HEK293 (cell line): ENCODE data around the gene KY.

Source experiments
- CTCF ChIA-PET: fragments of 350-600 bp; formaldehyde crosslinking; extraction: SDS; loops from one replicate; lab custom pipeline; 2021; ENCODE audit warnings: antibody characterized with exemption; lab: Yijun Ruan, JAX
- POLR2A ChIA-PET: fragments of 300-600 bp; formaldehyde crosslinking; extraction: SDS; loops from one replicate; lab custom pipeline; 2020; ENCODE audit warnings: antibody characterized with exemption, inconsistent platforms; lab: Yijun Ruan, JAX
- H3K27ac ChIP-seq: fragments of 200-500 bp; sonication (Bioruptor generic); 2 replicates; pipeline ENCODE4 v1.5.1; 2014; ENCODE audit warnings: low read depth, low read length, control low read depth, inconsistent platforms; ENCODE audit errors: extremely low read depth
- H3K36me3 ChIP-seq, 2 experiments: fragments of 200-500 bp in 1 of 2; sonication (Bioruptor generic) in 1 of 2; 1 replicate in 1 of 2; 2 replicates in 1 of 2; pipeline ENCODE4 v1.5.1; 2014 to 2017; ENCODE audit warnings: inconsistent platforms in 2 of 2, low read length in 2 of 2; ENCODE audit not compliant: control insufficient read depth in 2 of 2, insufficient read depth in 1 of 2
- H3K4me1 ChIP-seq: fragments of 200-500 bp; sonication (Bioruptor generic); 2 replicates; pipeline ENCODE4 v1.5.1; 2014; ENCODE audit warnings: mild to moderate bottlenecking, low read length, inconsistent platforms; ENCODE audit not compliant: control insufficient read depth, insufficient read depth
- H3K4me3 ChIP-seq: 2 replicates; pipeline ENCODE4 v1.5.1; 2011; ENCODE audit warnings: low read depth, mild to moderate bottlenecking, control low read depth, low read length, moderate library complexity
- H3K9me3 ChIP-seq: fragments of 200-500 bp; sonication (Bioruptor generic); 2 replicates; pipeline ENCODE4 v1.5.1; 2014; ENCODE audit warnings: low read depth, low read length, inconsistent platforms; ENCODE audit not compliant: control insufficient read depth, insufficient read depth
- BCL11A ChIP-seq: fragments of 450-650 bp; formaldehyde crosslinking; IDR thresholded peaks from 2 replicates; pipeline ENCODE4 v1.5.1; 2016; ENCODE audit warnings: low read depth, missing biosample characterization, missing genetic modification characterization
- KLF17 ChIP-seq: fragments of 450-650 bp; formaldehyde crosslinking; IDR thresholded peaks from 2 replicates; pipeline ENCODE4 v1.5.1; 2016; ENCODE audit warnings: missing biosample characterization, missing genetic modification characterization
- KLF8 ChIP-seq: fragments of 450-650 bp; formaldehyde crosslinking; IDR thresholded peaks from 2 replicates; pipeline ENCODE4 v1.5.1; 2016; ENCODE audit warnings: missing biosample characterization, missing genetic modification characterization
- OSR2 ChIP-seq: fragments of 450-650 bp; formaldehyde crosslinking; IDR thresholded peaks from 2 replicates; pipeline ENCODE4 v1.5.1; 2016; ENCODE audit warnings: missing biosample characterization, missing genetic modification characterization
- REPIN1 ChIP-seq: fragments of 450-650 bp; formaldehyde crosslinking; IDR thresholded peaks from 2 replicates; pipeline ENCODE4 v1.5.1; 2017; ENCODE audit warnings: missing biosample characterization, missing genetic modification characterization, low read depth
- SP7 ChIP-seq: fragments of 450-650 bp; formaldehyde crosslinking; IDR thresholded peaks from 2 replicates; pipeline ENCODE4 v1.5.1; 2016; ENCODE audit warnings: missing biosample characterization, missing genetic modification characterization
- TCF7L2 ChIP-seq: IDR thresholded peaks from 2 replicates; pipeline ENCODE4 v1.6.1; 2011; ENCODE audit warnings: low read depth, mild to moderate bottlenecking, inconsistent platforms, low read length, moderate library complexity, borderline replicate concordance
- ZNF10 ChIP-seq: fragments of 450-650 bp; formaldehyde crosslinking; IDR thresholded peaks from 2 replicates; pipeline ENCODE4 v1.5.1; 2017; ENCODE audit warnings: missing biosample characterization, missing genetic modification characterization
- ZNF132 ChIP-seq: fragments of 450-650 bp; formaldehyde crosslinking; IDR thresholded peaks from 2 replicates; pipeline ENCODE4 v1.5.1; 2017; ENCODE audit warnings: missing biosample characterization, missing genetic modification characterization, borderline replicate concordance
- ZNF211 ChIP-seq: fragments of 450-650 bp; formaldehyde crosslinking; IDR thresholded peaks from 2 replicates; pipeline ENCODE4 v1.5.1; 2016; ENCODE audit warnings: low read depth, missing biosample characterization, missing genetic modification characterization
- ZNF423 ChIP-seq: fragments of 450-650 bp; formaldehyde crosslinking; IDR thresholded peaks from 2 replicates; pipeline ENCODE4 v1.5.1; 2016; ENCODE audit warnings: missing biosample characterization, missing genetic modification characterization
- ZNF623 ChIP-seq: fragments of 450-650 bp; formaldehyde crosslinking; IDR thresholded peaks from 2 replicates; pipeline ENCODE4 v1.5.1; 2016; ENCODE audit warnings: missing biosample characterization, missing genetic modification characterization
- ZNF639 ChIP-seq: fragments of 450-650 bp; formaldehyde crosslinking; IDR thresholded peaks from 2 replicates; pipeline ENCODE4 v1.5.1; 2016; ENCODE audit warnings: missing biosample characterization, missing genetic modification characterization
- ZNF747 ChIP-seq: fragments of 450-650 bp; formaldehyde crosslinking; IDR thresholded peaks from 2 replicates; pipeline ENCODE4 v1.5.1; 2016; ENCODE audit warnings: missing biosample characterization, missing genetic modification characterization
- ZNF792 ChIP-seq: fragments of 450-650 bp; formaldehyde crosslinking; IDR thresholded peaks from 2 replicates; pipeline ENCODE4 v1.5.1; 2016; ENCODE audit warnings: missing biosample characterization, missing genetic modification characterization
- ZSCAN4 ChIP-seq: fragments of 450-650 bp; formaldehyde crosslinking; IDR thresholded peaks from 2 replicates; pipeline ENCODE4 v1.5.1; 2017; ENCODE audit warnings: missing biosample characterization, missing genetic modification characterization
- TF ChIP-seq, protein P1 (sequence below): fragments of 450-650 bp; formaldehyde crosslinking; IDR thresholded peaks from 2 replicates; pipeline ENCODE4 v1.5.1; 2016; ENCODE audit warnings: missing biosample characterization, missing genetic modification characterization
- TF ChIP-seq, protein P2 (sequence below): fragments of 450-650 bp; formaldehyde crosslinking; IDR thresholded peaks from 2 replicates; pipeline ENCODE4 v1.5.1; 2017; ENCODE audit warnings: missing biosample characterization, missing genetic modification characterization
- TF ChIP-seq, protein P3 (sequence below): fragments of 450-650 bp; formaldehyde crosslinking; IDR thresholded peaks from 2 replicates; pipeline ENCODE4 v1.5.1; 2016; ENCODE audit warnings: missing biosample characterization, missing genetic modification characterization, borderline replicate concordance

KY gene

GRCh38 chr3:134636406-134636805 lies 14.4 kb downstream of the KY start:
- POLR2A ChIA-PET, result no interaction called here
- CTCF ChIA-PET, result no interaction called here
- TF ChIP-seq OSR2 (tag by site-specific recombination), result no peak
- no peak for TF ChIP-seq ZNF10
- no peak for TF ChIP-seq ZNF423
- no peak for TF ChIP-seq KLF17
- no peak for TF ChIP-seq REPIN1
- TF ChIP-seq ZNF623, result no peak
- TF ChIP-seq, all 188 proteins: peak for 0

DNA sequence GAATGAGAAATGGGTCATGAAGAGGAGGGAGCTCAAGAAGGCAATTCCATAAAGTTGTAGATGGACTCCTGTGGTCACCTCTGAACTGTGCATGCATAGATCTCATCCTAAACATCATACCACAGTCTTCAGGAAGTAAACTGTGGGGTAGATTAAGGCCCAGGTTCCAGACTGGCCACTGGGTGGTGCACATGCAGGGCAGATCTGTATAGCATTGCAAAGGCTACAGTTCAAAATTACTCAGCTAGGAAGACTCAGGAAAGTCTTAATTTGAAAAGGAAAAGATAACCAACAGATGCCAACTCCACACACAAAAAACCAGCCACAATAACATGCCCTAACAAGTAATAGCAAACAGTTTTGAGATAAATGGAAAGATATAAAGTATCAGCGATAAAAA lies 20.3 kb downstream of the KY start:
- H3K9me3 ChIP-seq, result no peaks in the 10 kb centered on the region
- no peaks in the 10 kb centered on the region for H3K36me3 ChIP-seq
- no peaks in the 10 kb centered on the region for H3K4me1 ChIP-seq
- ChIA-PET POLR2A (no interaction called here), CTCF (interaction anchor here (0.6 kb wide), 1 partner anchor 311 kb away, joined by 3 read pairs; no protein-coding TSS in a partner anchor)
- H3K4me3 ChIP-seq, result no peak overlapping the region
- TF ChIP-seq, protein P1, sequence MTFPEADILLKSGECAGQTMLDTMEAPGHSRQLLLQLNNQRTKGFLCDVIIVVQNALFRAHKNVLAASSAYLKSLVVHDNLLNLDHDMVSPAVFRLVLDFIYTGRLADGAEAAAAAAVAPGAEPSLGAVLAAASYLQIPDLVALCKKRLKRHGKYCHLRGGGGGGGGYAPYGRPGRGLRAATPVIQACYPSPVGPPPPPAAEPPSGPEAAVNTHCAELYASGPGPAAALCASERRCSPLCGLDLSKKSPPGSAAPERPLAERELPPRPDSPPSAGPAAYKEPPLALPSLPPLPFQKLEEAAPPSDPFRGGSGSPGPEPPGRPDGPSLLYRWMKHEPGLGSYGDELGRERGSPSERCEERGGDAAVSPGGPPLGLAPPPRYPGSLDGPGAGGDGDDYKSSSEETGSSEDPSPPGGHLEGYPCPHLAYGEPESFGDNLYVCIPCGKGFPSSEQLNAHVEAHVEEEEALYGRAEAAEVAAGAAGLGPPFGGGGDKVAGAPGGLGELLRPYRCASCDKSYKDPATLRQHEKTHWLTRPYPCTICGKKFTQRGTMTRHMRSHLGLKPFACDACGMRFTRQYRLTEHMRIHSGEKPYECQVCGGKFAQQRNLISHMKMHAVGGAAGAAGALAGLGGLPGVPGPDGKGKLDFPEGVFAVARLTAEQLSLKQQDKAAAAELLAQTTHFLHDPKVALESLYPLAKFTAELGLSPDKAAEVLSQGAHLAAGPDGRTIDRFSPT (tag by site-specific recombination), result no peak
- TF ChIP-seq ZNF639 (tag by site-specific recombination), result no peak
- TF ChIP-seq SP7 (tag by site-specific recombination), result no peak
- TF ChIP-seq, protein P2, sequence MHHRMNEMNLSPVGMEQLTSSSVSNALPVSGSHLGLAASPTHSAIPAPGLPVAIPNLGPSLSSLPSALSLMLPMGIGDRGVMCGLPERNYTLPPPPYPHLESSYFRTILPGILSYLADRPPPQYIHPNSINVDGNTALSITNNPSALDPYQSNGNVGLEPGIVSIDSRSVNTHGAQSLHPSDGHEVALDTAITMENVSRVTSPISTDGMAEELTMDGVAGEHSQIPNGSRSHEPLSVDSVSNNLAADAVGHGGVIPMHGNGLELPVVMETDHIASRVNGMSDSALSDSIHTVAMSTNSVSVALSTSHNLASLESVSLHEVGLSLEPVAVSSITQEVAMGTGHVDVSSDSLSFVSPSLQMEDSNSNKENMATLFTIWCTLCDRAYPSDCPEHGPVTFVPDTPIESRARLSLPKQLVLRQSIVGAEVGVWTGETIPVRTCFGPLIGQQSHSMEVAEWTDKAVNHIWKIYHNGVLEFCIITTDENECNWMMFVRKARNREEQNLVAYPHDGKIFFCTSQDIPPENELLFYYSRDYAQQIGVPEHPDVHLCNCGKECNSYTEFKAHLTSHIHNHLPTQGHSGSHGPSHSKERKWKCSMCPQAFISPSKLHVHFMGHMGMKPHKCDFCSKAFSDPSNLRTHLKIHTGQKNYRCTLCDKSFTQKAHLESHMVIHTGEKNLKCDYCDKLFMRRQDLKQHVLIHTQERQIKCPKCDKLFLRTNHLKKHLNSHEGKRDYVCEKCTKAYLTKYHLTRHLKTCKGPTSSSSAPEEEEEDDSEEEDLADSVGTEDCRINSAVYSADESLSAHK (tag by site-specific recombination), result no peak
- no peak for TF ChIP-seq ZNF132
- no peak for TF ChIP-seq ZNF792 (tag by site-specific recombination)
- no peak for TF ChIP-seq TCF7L2
- TF ChIP-seq KLF8 (tag by site-specific recombination), result no peak
- no peak for TF ChIP-seq ZNF747 (tag by site-specific recombination)
- no peak for TF ChIP-seq ZNF211 (tag by site-specific recombination)
- no peak for TF ChIP-seq BCL11A (tag by site-specific recombination)
- TF ChIP-seq, protein P3, sequence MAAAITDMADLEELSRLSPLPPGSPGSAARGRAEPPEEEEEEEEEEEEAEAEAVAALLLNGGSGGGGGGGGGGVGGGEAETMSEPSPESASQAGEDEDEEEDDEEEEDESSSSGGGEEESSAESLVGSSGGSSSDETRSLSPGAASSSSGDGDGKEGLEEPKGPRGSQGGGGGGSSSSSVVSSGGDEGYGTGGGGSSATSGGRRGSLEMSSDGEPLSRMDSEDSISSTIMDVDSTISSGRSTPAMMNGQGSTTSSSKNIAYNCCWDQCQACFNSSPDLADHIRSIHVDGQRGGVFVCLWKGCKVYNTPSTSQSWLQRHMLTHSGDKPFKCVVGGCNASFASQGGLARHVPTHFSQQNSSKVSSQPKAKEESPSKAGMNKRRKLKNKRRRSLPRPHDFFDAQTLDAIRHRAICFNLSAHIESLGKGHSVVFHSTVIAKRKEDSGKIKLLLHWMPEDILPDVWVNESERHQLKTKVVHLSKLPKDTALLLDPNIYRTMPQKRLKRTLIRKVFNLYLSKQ (tag by site-specific recombination), result no peak
- TF ChIP-seq ZSCAN4 (tag by site-specific recombination), result no peak
- no peak for TF ChIP-seq OSR2 (tag by site-specific recombination)
- H3K27ac ChIP-seq, result no peak overlapping the region

More at GRCh38 chr3:134636406-134636805, 14.4 kb downstream of the KY start:
- Histone ChIP-seq H3K27ac (no peak overlapping the region), H3K9me3 (no peaks in the 10 kb centered on the region), H3K36me3 (no peaks in the 10 kb centered on the region), H3K4me3 (no peak overlapping the region), H3K4me1 (no peaks in the 10 kb centered on the region)
